Body of pancreas (tissue), 4 donors: ENCODE data around the gene HECTD3. TPM values are rescaled to one million over a fixed set of nuclear protein-coding genes. Genes with fewer than 3 reads are reported as not detected.

Experiments
- ATAC-seq: fragments of 150-250 bp; one replicate; pipeline ENCODE4 v1.9.1; 2016
- DNase-seq, 4 donors: peaks; one replicate each; pipeline ENCODE4 v3.0.0-alpha.2; 2019
- H3K27ac ChIP-seq, 4 donors: fragments of 200-600 bp; sonication (generic); 1 replicate in 3 of 4; 2 replicates in 1 of 4; pipeline versions ENCODE4 v1.5.1 to v1.6.1; 2016 to 2019; ENCODE audit warnings: mild to moderate bottlenecking in 1 of 4, mixed read lengths in 1 of 4, moderate library complexity in 1 of 4
- H3K27me3 ChIP-seq, 2 donors: fragments of 200-600 bp; sonication (generic); one replicate each; pipeline ENCODE4 v1.6.0; 2016; ENCODE audit warnings: mild to moderate bottlenecking in 1 of 2
- H3K36me3 ChIP-seq, 2 donors: fragments of 200-600 bp; sonication (generic); replicated peaks in 1 of 2; 2 replicates each; pipeline ENCODE4 v1.5.1; 2016; ENCODE audit warnings: low read depth in 2 of 2; ENCODE audit not compliant: insufficient read depth in 1 of 2
- H3K4me1 ChIP-seq: fragments of 200-600 bp; sonication (generic); one replicate; pipeline ENCODE4 v1.6.0; 2016
- H3K4me3 ChIP-seq, 2 donors: fragments of 200-600 bp; sonication (generic); 1 replicate in 1 of 2; 2 replicates in 1 of 2; pipeline ENCODE4 v1.5.1; 2016 to 2019
- H3K9me3 ChIP-seq, 3 donors: fragments of 200-600 bp; sonication (generic); 1 replicate in 2 of 3; 2 replicates in 1 of 3; pipeline ENCODE4 v1.5.1; 2016
- CTCF ChIP-seq, 7 experiments: fragments of 450-650 bp in 4 of 7; fragments of 200-600 bp in 3 of 7; sonication (generic) in 3 of 7; IDR thresholded peaks; one replicate each; pipeline ENCODE4 v1.5.1; 2016 to 2019; ENCODE audit warnings: antibody characterized with exemption in 7 of 7
- POLR2A ChIP-seq, 3 donors: fragments of 450-650 bp; IDR thresholded peaks; one replicate each; pipeline ENCODE4 v1.6.1; 2016; ENCODE audit warnings: antibody characterized with exemption in 3 of 3, mild to moderate bottlenecking in 2 of 3
- WGBS, 2 donors: methylation state at CpG; one replicate each; pipeline ENCODE4 v1.1.5; 2017; 5-methylcytosine and 5-hydroxymethylcytosine counted together
- intact Hi-C: fragments of 100-400 bp; cut with DNase I; formaldehyde crosslinking; loops from one replicate; pipeline ENCODE4 v1.15.1; 2023
- total RNA-seq, 2 donors: library from RNA; depleted of rRNA; stranded (reverse); fragments of >200 nt; gene quantifications; one replicate each; pipeline ENCODE4 v1.1.0, GENCODE V29; 2016

The HECTD3 gene
- total RNA-seq, 2 donors from 2014 or later = 42.3 to 51.4 TPM

- H3K4me3 ChIP-seq = no peak overlapping the region
- WGBS, 2 donors = 88 to 93% methylated on average over 1 of the region's 1 CpG
- TF ChIP-seq POLR2A (IDR thresholded peaks at IDR 0.05) (no peak), CTCF (IDR thresholded peaks at IDR 0.05) (no peak)
- H3K36me3 ChIP-seq = no peaks in the 10 kb centered on the region
- no peak overlapping the region for H3K27ac ChIP-seq
- no peaks in the 10 kb centered on the region for H3K27me3 ChIP-seq
- DNase-seq = no peak
- no peaks in the 10 kb centered on the region for H3K4me1 ChIP-seq
- ATAC-seq = no peak
- intact Hi-C loops = loop anchor here (10.0 kb wide), 1 partner anchor 188 kb away; no protein-coding TSS in a partner anchor
- H3K9me3 ChIP-seq = no peaks in the 10 kb centered on the region
Observed at GRCh38 chr1:45026446-45026845, 15.3 kb upstream of the HECTD3 start.

- Histone ChIP-seq H3K27me3 (no peaks in the 10 kb centered on the region), H3K36me3 (no peaks in the 10 kb centered on the region), H3K9me3 (no peaks in the 10 kb centered on the region), H3K4me1 (peaks cover 2% of the 10 kb centered on the region), H3K4me3 (no peak overlapping the region), H3K27ac (no peak overlapping the region)
- intact Hi-C loops = loop anchor here (10.0 kb wide), 1 partner anchor 191 kb away; no protein-coding TSS in a partner anchor
- no peak for ATAC-seq
- TF ChIP-seq CTCF (IDR thresholded peaks at IDR 0.05) = no peak
- no peak for TF ChIP-seq POLR2A (IDR thresholded peaks at IDR 0.05)
- WGBS, 2 donors = 94 to 100% methylated on average over 1 of the region's 1 CpG
- no peak for DNase-seq
Observed at GRCh38 chr1:45023663-45024062, 12.5 kb upstream of the HECTD3 start.

GRCh38 chr1:45018599-45019230 lies 7.6 kb upstream of the HECTD3 start:
- H3K4me1 ChIP-seq = peaks cover 13% of the 10 kb centered on the region
- peak; percentile 75 to 93 (median 91) for TF ChIP-seq CTCF (IDR thresholded peaks at IDR 0.05)
- no peak for TF ChIP-seq POLR2A (IDR thresholded peaks at IDR 0.05)
- DNase-seq = peak; percentile 82 to 86 (median 84)
- no peak overlapping the region for H3K27ac ChIP-seq
- no peaks in the 10 kb centered on the region for H3K27me3 ChIP-seq
- peak; percentile 91 for ATAC-seq
- H3K9me3 ChIP-seq = no peaks in the 10 kb centered on the region
- H3K36me3 ChIP-seq = no peaks in the 10 kb centered on the region
- intact Hi-C loops = loop anchor here (5.0 to 10.0 kb wide), 2 partner anchors 284 to 476 kb away; partner anchors contain the start of gene TESK2
- 38 to 44% methylated on average over 14 to 16 of the region's 16 CpGs for WGBS, 2 donors
- no peak overlapping the region for H3K4me3 ChIP-seq

- no peak for DNase-seq
- peaks cover 29% of the 10 kb centered on the region for H3K4me1 ChIP-seq
- TF ChIP-seq POLR2A (IDR thresholded peaks at IDR 0.05) (no peak), CTCF (IDR thresholded peaks at IDR 0.05) (no peak)
- no peak overlapping the region for H3K27ac ChIP-seq
- no peaks in the 10 kb centered on the region for H3K27me3 ChIP-seq
- intact Hi-C loops = loop anchor here (5.0 to 10.0 kb wide), 2 partner anchors 286 to 478 kb away; partner anchors contain the start of gene TESK2
- H3K4me3 ChIP-seq = no peak overlapping the region
- H3K9me3 ChIP-seq = no peaks in the 10 kb centered on the region
- ATAC-seq = no peak
- WGBS, 2 donors = 67 to 72% methylated on average over 6 of the region's 6 CpGs
- H3K36me3 ChIP-seq = no peaks in the 10 kb centered on the region
Observed at GRCh38 chr1:45016767-45017166, 5.6 kb upstream of the HECTD3 start.
